SK-N-SH (cell line): ENCODE measurements around the gene FGG. TPM values are rescaled to one million over a fixed set of nuclear protein-coding genes. Genes with fewer than 3 reads are reported as not detected.

Experiments
- CTCF ChIA-PET: fragments of 300-600, 350-600 bp; formaldehyde crosslinking; extraction: SDS; loops from one replicate; lab custom pipeline; 2021; lab: Yijun Ruan, JAX
- POLR2A ChIA-PET: fragments of 350-600 bp; sonication (Branson Sonifier 250); formaldehyde crosslinking; extraction: SDS; loops from one replicate; lab custom pipeline; 2020; ENCODE audit warnings: antibody characterized with exemption, inconsistent platforms; lab: Yijun Ruan, JAX
- DNase-seq: peaks from one replicate; pipeline ENCODE4 v3.0.0; 2012
- H2AFZ ChIP-seq: fragments of 200-600 bp; sonication (generic); 2 replicates; pipeline ENCODE4 v1.8.1; 2016; ENCODE audit warnings: antibody characterized with exemption, mild to moderate bottlenecking, low read depth
- H3F3A ChIP-seq: fragments of 200-600 bp; sonication (generic); replicated peaks from 2 replicates; pipeline ENCODE3; 2016; ENCODE audit warnings: antibody characterized with exemption, mild to moderate bottlenecking; ENCODE audit not compliant: insufficient read depth
- H3K27ac ChIP-seq, 2 experiments: fragments of 200-500 bp in 1 of 2; fragments of 200-600 bp in 1 of 2; sonication (Bioruptor generic) in 1 of 2; sonication (generic), shearing (Covaris generic) in 1 of 2; 2 replicates each; pipeline versions ENCODE4 v1.5.1 to v1.6.1; 2014 to 2016; ENCODE audit warnings: low read depth in 2 of 2, inconsistent platforms in 1 of 2, low read length in 1 of 2, mild to moderate bottlenecking in 1 of 2, mixed read lengths in 1 of 2
- H3K27me3 ChIP-seq: fragments of 200-600 bp; sonication (generic), shearing (Covaris generic); 2 replicates; pipeline ENCODE4 v1.6.1; 2016; ENCODE audit warnings: mixed run types; ENCODE audit not compliant: insufficient read depth
- H3K36me3 ChIP-seq, 2 experiments: fragments of 200-500 bp in 1 of 2; fragments of 200-600 bp in 1 of 2; sonication (Bioruptor generic) in 1 of 2; sonication (generic) in 1 of 2; replicated peaks in 1 of 2; 2 replicates each; pipeline versions ENCODE3 to v1.5.1; 2014 to 2016; ENCODE audit warnings: low read length in 1 of 2, mild to moderate bottlenecking in 1 of 2; ENCODE audit not compliant: insufficient read depth in 2 of 2, control insufficient read depth in 1 of 2
- H3K4me1 ChIP-seq, 2 experiments: fragments of 200-500 bp in 1 of 2; fragments of 200-600 bp in 1 of 2; sonication (Bioruptor generic) in 1 of 2; sonication (generic), shearing (Covaris generic) in 1 of 2; 2 replicates each; pipeline versions ENCODE4 v1.5.1 to v1.6.1; 2014 to 2016; ENCODE audit warnings: low read depth in 1 of 2, low read length in 1 of 2, mixed run types in 1 of 2; ENCODE audit not compliant: insufficient read depth in 2 of 2, control insufficient read depth in 1 of 2
- H3K4me2 ChIP-seq: fragments of 200-600 bp; sonication (generic), shearing (Covaris generic); 2 replicates; pipeline ENCODE4 v1.6.1; 2017; ENCODE audit warnings: mixed run types
- H3K4me3 ChIP-seq, 2 experiments: fragments of 200-500 bp in 1 of 2; fragments of 200-600 bp in 1 of 2; sonication (Bioruptor generic) in 1 of 2; sonication (generic), shearing (Covaris generic) in 1 of 2; 2 replicates each; pipeline versions ENCODE4 v1.5.1 to v1.8.1; 2014 to 2016; ENCODE audit warnings: low read depth in 2 of 2, inconsistent platforms in 1 of 2, low read length in 1 of 2, mild to moderate bottlenecking in 1 of 2, mixed read lengths in 1 of 2, moderate library complexity in 1 of 2
- H3K79me2 ChIP-seq: fragments of 200-600 bp; sonication (generic); 2 replicates; pipeline ENCODE4 v1.8.1; 2017; ENCODE audit warnings: mild to moderate bottlenecking; ENCODE audit not compliant: insufficient read depth
- H3K9ac ChIP-seq: fragments of 200-600 bp; sonication (generic); 2 replicates; pipeline ENCODE4 v1.6.1; 2017; ENCODE audit warnings: mixed run types
- H3K9me2 ChIP-seq: fragments of 200-600 bp; sonication (generic); 2 replicates; pipeline ENCODE4 v1.6.1; 2017; ENCODE audit warnings: mixed run types
- H3K9me3 ChIP-seq: fragments of 200-600 bp; sonication (generic); 2 replicates; pipeline ENCODE4 v1.6.1; 2017; ENCODE audit warnings: mixed run types, mild to moderate bottlenecking, moderate library complexity
- H4K20me1 ChIP-seq: fragments of 200-600 bp; sonication (generic); 2 replicates; pipeline ENCODE4 v1.6.1; 2017; ENCODE audit warnings: mild to moderate bottlenecking, mixed run types; ENCODE audit not compliant: insufficient read depth
- EP300 ChIP-seq, 2 experiments: IDR thresholded peaks; 2 replicates each; pipeline versions ENCODE4 v1.4.0 to v1.6.1; 2012; ENCODE audit warnings: borderline replicate concordance in 1 of 2, low read depth in 1 of 2, low read length in 1 of 2
- FOSL2 ChIP-seq: IDR thresholded peaks from 2 replicates; pipeline ENCODE4 v1.4.0; 2012; ENCODE audit warnings: low read depth, mild to moderate bottlenecking, moderate library complexity, borderline replicate concordance
- FOXJ3 ChIP-seq: sonication (generic); formaldehyde crosslinking; IDR thresholded peaks from 2 replicates; pipeline ENCODE4 v1.5.1; 2020; ENCODE audit warnings: mild to moderate bottlenecking, missing genetic modification reagents
- GABPA ChIP-seq: IDR thresholded peaks from 2 replicates; pipeline ENCODE4 v1.4.0; 2012; ENCODE audit warnings: low read depth, mild to moderate bottlenecking
- GATA2 ChIP-seq: sonication (generic); formaldehyde crosslinking; IDR thresholded peaks from 2 replicates; pipeline ENCODE4 v1.5.0; 2020; ENCODE audit warnings: mild to moderate bottlenecking, missing genetic modification reagents
- JUND ChIP-seq: IDR thresholded peaks from 2 replicates; pipeline ENCODE4 v1.4.0; 2012
- NFIC ChIP-seq: IDR thresholded peaks from 2 replicates; pipeline ENCODE4 v1.4.0; 2012; ENCODE audit warnings: borderline replicate concordance
- SMC3 ChIP-seq: IDR thresholded peaks from 2 replicates; pipeline ENCODE4 v1.6.1; 2012; ENCODE audit warnings: low read depth, low read length, improper control_type of control experiment
- WGBS: methylation state at CpG from one replicate; pipeline ENCODE4 v1.1.6; 2017; ENCODE audit warnings: low lambda C conversion rate; 5-methylcytosine and 5-hydroxymethylcytosine counted together
- polyA plus RNA-seq, 3 experiments: library from polyadenylated mRNA; depleted of rRNA; stranded (reverse); fragments of >200 nt; gene quantifications; 2 replicates each; pipeline ENCODE4 v1.2.3, GENCODE V29; 2012
- TF ChIP-seq, protein P1 (sequence below): IDR thresholded peaks from 2 replicates; pipeline ENCODE4 v1.4.0; 2012; ENCODE audit warnings: low read depth, borderline replicate concordance
- TF ChIP-seq, protein P2 (sequence below): IDR thresholded peaks from 2 replicates; pipeline ENCODE4 v1.4.0; 2012; ENCODE audit warnings: low read depth
- TF ChIP-seq, protein P3 (sequence below): fragments of 200-600 bp; sonication (generic); IDR thresholded peaks from 2 replicates; pipeline ENCODE4 v1.6.1; 2017; ENCODE audit warnings: antibody characterized with exemption, mild to moderate bottlenecking, moderate library complexity
- TF ChIP-seq, protein P4 (sequence below): IDR thresholded peaks from 2 replicates; pipeline ENCODE4 v1.6.1; 2012; ENCODE audit warnings: mild to moderate bottlenecking, low read depth, low read length, moderate library complexity
- TF ChIP-seq, protein P5 (sequence below): fragments of 150-350 bp; IDR thresholded peaks from 2 replicates; pipeline ENCODE4 v1.6.1; 2016; ENCODE audit warnings: mild to moderate bottlenecking, low read depth, low read length

FGG gene
- polyA plus RNA-seq, 1 of the 3 experiments (the other 2 are of a cell fraction), result not detected

DNA sequence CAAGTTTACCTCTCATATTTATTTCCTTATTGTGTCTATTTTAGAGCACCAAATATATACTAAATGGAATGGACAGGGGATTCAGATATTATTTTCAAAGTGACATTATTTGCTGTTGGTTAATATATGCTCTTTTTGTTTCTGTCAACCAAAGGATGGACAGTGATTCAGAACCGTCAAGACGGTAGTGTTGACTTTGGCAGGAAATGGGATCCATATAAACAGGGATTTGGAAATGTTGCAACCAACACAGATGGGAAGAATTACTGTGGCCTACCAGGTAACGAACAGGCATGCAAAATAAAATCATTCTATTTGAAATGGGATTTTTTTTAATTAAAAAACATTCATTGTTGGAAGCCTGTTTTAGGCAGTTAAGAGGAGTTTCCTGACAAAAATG lies 43.4 kb downstream of the FGG start:
- no peaks in the 10 kb centered on the region for H3K4me1 ChIP-seq
- WGBS, result 0% methylated on average over 3 of the region's 3 CpGs
- no peak for DNase-seq
- ChIA-PET CTCF (interaction anchor here (1.6 to 2.4 kb wide), 2 partner anchors 10 to 17 kb away, joined by 7 to 15 read pairs; no protein-coding TSS in a partner anchor), POLR2A (no interaction called here)
- no peak overlapping the region for H3K9ac ChIP-seq
- no peak overlapping the region for H3K4me2 ChIP-seq
- no peaks in the 10 kb centered on the region for H3F3A ChIP-seq
- H3K9me2 ChIP-seq, result no peaks in the 10 kb centered on the region
- no peaks in the 10 kb centered on the region for H3K79me2 ChIP-seq
- no peaks in the 10 kb centered on the region for H3K36me3 ChIP-seq
- H3K9me3 ChIP-seq, result no peaks in the 10 kb centered on the region
- H2AFZ ChIP-seq, result no peak overlapping the region
- no peak overlapping the region for H3K4me3 ChIP-seq
- H3K27ac ChIP-seq, result no peak overlapping the region
- no peaks in the 10 kb centered on the region for H4K20me1 ChIP-seq
- H3K27me3 ChIP-seq, result peaks cover 3% of the 10 kb centered on the region
- TF ChIP-seq, protein P1, sequence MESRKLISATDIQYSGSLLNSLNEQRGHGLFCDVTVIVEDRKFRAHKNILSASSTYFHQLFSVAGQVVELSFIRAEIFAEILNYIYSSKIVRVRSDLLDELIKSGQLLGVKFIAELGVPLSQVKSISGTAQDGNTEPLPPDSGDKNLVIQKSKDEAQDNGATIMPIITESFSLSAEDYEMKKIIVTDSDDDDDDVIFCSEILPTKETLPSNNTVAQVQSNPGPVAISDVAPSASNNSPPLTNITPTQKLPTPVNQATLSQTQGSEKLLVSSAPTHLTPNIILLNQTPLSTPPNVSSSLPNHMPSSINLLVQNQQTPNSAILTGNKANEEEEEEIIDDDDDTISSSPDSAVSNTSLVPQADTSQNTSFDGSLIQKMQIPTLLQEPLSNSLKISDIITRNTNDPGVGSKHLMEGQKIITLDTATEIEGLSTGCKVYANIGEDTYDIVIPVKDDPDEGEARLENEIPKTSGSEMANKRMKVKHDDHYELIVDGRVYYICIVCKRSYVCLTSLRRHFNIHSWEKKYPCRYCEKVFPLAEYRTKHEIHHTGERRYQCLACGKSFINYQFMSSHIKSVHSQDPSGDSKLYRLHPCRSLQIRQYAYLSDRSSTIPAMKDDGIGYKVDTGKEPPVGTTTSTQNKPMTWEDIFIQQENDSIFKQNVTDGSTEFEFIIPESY, result no peak
- TF ChIP-seq JUND (no peak), GABPA (no peak), EP300 (IDR thresholded peaks at IDR 0.05; ENCODE audit: borderline replicate concordance in 1 of 2, low read depth in 1 of 2, low read length in 1 of 2) (no peak), GATA2 (CRISPR knock-in tag) (no peak), FOXJ3 (CRISPR knock-in tag) (no peak), SMC3 (no peak), FOSL2 (no peak), NFIC (no peak)
- TF ChIP-seq, protein P2, sequence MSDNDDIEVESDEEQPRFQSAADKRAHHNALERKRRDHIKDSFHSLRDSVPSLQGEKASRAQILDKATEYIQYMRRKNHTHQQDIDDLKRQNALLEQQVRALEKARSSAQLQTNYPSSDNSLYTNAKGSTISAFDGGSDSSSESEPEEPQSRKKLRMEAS, result no peak
- TF ChIP-seq, protein P3, sequence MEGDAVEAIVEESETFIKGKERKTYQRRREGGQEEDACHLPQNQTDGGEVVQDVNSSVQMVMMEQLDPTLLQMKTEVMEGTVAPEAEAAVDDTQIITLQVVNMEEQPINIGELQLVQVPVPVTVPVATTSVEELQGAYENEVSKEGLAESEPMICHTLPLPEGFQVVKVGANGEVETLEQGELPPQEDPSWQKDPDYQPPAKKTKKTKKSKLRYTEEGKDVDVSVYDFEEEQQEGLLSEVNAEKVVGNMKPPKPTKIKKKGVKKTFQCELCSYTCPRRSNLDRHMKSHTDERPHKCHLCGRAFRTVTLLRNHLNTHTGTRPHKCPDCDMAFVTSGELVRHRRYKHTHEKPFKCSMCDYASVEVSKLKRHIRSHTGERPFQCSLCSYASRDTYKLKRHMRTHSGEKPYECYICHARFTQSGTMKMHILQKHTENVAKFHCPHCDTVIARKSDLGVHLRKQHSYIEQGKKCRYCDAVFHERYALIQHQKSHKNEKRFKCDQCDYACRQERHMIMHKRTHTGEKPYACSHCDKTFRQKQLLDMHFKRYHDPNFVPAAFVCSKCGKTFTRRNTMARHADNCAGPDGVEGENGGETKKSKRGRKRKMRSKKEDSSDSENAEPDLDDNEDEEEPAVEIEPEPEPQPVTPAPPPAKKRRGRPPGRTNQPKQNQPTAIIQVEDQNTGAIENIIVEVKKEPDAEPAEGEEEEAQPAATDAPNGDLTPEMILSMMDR, result no peak

DNA sequence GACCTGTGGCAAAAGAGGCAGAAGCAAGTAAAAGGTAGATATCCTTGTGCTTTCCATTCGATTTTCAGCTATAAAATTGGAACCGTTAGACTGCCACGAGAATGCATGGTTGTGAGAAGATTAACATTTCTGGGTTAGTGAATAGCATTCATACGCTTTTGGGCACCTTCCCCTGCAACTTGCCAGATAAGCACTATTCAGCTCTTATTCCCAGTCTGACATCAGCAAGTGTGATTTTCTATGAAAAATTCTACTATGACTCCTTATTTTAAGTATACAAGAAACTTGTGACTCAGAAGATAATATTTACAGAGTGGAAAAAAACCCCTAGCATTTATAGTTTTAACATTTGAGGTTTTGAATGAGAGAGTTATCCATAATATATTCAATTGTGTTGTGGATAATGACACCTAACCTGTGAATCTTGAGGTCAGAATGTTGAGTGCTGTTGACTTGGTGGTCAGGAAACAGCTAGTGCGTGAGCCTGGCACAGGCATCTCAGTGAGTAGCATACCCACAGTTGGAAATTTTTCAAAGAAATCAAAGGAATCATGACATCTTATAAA lies 45.7 kb downstream of the FGG start:
- no peak overlapping the region for H3K9ac ChIP-seq
- no peaks in the 10 kb centered on the region for H3K36me3 ChIP-seq
- TF ChIP-seq, protein P4, sequence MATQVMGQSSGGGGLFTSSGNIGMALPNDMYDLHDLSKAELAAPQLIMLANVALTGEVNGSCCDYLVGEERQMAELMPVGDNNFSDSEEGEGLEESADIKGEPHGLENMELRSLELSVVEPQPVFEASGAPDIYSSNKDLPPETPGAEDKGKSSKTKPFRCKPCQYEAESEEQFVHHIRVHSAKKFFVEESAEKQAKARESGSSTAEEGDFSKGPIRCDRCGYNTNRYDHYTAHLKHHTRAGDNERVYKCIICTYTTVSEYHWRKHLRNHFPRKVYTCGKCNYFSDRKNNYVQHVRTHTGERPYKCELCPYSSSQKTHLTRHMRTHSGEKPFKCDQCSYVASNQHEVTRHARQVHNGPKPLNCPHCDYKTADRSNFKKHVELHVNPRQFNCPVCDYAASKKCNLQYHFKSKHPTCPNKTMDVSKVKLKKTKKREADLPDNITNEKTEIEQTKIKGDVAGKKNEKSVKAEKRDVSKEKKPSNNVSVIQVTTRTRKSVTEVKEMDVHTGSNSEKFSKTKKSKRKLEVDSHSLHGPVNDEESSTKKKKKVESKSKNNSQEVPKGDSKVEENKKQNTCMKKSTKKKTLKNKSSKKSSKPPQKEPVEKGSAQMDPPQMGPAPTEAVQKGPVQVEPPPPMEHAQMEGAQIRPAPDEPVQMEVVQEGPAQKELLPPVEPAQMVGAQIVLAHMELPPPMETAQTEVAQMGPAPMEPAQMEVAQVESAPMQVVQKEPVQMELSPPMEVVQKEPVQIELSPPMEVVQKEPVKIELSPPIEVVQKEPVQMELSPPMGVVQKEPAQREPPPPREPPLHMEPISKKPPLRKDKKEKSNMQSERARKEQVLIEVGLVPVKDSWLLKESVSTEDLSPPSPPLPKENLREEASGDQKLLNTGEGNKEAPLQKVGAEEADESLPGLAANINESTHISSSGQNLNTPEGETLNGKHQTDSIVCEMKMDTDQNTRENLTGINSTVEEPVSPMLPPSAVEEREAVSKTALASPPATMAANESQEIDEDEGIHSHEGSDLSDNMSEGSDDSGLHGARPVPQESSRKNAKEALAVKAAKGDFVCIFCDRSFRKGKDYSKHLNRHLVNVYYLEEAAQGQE, result no peak
- TF ChIP-seq, protein P5, sequence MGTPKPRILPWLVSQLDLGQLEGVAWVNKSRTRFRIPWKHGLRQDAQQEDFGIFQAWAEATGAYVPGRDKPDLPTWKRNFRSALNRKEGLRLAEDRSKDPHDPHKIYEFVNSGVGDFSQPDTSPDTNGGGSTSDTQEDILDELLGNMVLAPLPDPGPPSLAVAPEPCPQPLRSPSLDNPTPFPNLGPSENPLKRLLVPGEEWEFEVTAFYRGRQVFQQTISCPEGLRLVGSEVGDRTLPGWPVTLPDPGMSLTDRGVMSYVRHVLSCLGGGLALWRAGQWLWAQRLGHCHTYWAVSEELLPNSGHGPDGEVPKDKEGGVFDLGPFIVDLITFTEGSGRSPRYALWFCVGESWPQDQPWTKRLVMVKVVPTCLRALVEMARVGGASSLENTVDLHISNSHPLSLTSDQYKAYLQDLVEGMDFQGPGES, result no peak
- WGBS, result 5% methylated on average over 5 of the region's 5 CpGs
- no peaks in the 10 kb centered on the region for H3K9me3 ChIP-seq
- no peaks in the 10 kb centered on the region for H3F3A ChIP-seq
- CTCF ChIA-PET, result interaction anchor here (0.9 to 1.9 kb wide), 2 partner anchors 9 to 52 kb away, joined by 3 to 4 read pairs; no protein-coding TSS in a partner anchor
- H3K79me2 ChIP-seq, result no peaks in the 10 kb centered on the region
- H4K20me1 ChIP-seq, result no peaks in the 10 kb centered on the region
- no peaks in the 10 kb centered on the region for H3K9me2 ChIP-seq
- POLR2A ChIA-PET, result no interaction called here
- DNase-seq, result no peak
- no peak overlapping the region for H2AFZ ChIP-seq
- H3K27ac ChIP-seq, result no peak overlapping the region
- H3K4me3 ChIP-seq, result no peak overlapping the region
- H3K4me2 ChIP-seq, result no peak overlapping the region
- no peaks in the 10 kb centered on the region for H3K4me1 ChIP-seq
- H3K27me3 ChIP-seq, result peaks cover 3% of the 10 kb centered on the region; the same call in 1 of the 2 replicates
